Measurements from ENCODE around the gene ITGA7. TPM values are rescaled to one million over a fixed set of nuclear protein-coding genes. Genes with fewer than 3 reads are reported as not detected.
A peak's percentile ranks its signal among the peaks of the same experiment; 100 is the strongest.

The ITGA7 gene
- total RNA-seq, 8 experiments from 2014 or later = 0.92 to 26.2 (median 12.3) TPM

GRCh38 chr12:55700255-55701018 lies 7.3 kb downstream of the ITGA7 start:
- Histone ChIP-seq H3K4me3 (no peak overlapping the region), H3K27ac (no peak overlapping the region), H3K4me1 (replicated peaks in 1 of 2) (peaks cover 0 to 3% of the 10 kb centered on the region in 2 donors)
- WGBS, 10 experiments = 50 to 88% (median 82%) methylated on average over 1 to 6 of the region's 21 CpGs; no CpG with 5 or more reads in 7 of the 10 experiments
- in situ Hi-C loops (cut with MboI; ENCODE audit: low pct_unique_long_range_greater_than_20kb in 2 of 9, low sequenced_read_pairs in 9 of 9, unreplicated experiment in 9 of 9) = no loop called here
- peak in 2 of 8 experiments; percentile 50 to 52 for ATAC-seq (replicated peaks in 6 of 8)

GRCh38 chr12:55699471-55700055 lies 8.1 kb downstream of the ITGA7 start:
- ATAC-seq (replicated peaks in 6 of 8) = no peak
- Histone ChIP-seq H3K4me3 (no peak overlapping the region), H3K27ac (no peak overlapping the region), H3K4me1 (replicated peaks in 1 of 2) (no peaks in the 10 kb centered on the region)
- WGBS, 10 experiments = 0 to 67% (median 63%) methylated on average over 1 to 4 of the region's 5 CpGs; no CpG with 5 or more reads in 7 of the 10 experiments
- in situ Hi-C loops (cut with MboI; ENCODE audit: low pct_unique_long_range_greater_than_20kb in 2 of 9, low sequenced_read_pairs in 9 of 9, unreplicated experiment in 9 of 9) = no loop called here

DNA sequence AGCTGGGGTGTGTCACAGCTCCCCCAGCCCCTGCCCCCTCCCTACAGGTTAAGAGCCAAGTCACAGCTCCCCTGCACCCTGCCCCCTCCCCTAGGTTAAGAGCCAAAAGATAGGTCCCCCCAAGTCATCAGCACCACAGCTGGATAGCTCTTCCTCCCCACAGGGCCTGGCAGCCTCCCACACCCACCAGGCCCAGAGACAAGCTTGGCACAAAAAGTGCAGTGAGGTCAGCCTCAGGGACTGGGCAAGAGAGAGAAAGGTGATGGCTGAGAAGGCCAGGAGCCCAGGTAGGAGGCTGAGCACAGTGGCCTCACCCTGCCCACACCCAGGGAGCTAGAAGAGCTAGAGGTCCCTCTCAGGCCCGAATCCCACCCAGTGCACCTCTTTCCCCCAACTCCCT lies 8.7 kb downstream of the ITGA7 start:
- ATAC-seq (replicated peaks in 6 of 8) = no peak
- Histone ChIP-seq H3K27ac (no peak overlapping the region), H3K4me3 (no peak overlapping the region), H3K4me1 (replicated peaks in 1 of 2) (no peaks in the 10 kb centered on the region)
- in situ Hi-C loops (cut with MboI; ENCODE audit: low pct_unique_long_range_greater_than_20kb in 2 of 9, low sequenced_read_pairs in 9 of 9, unreplicated experiment in 9 of 9) = no loop called here
- 20% methylated on average over 1 of the region's 1 CpG; no CpG with 5 or more reads in 9 of the 10 experiments for WGBS, 10 experiments

DNA sequence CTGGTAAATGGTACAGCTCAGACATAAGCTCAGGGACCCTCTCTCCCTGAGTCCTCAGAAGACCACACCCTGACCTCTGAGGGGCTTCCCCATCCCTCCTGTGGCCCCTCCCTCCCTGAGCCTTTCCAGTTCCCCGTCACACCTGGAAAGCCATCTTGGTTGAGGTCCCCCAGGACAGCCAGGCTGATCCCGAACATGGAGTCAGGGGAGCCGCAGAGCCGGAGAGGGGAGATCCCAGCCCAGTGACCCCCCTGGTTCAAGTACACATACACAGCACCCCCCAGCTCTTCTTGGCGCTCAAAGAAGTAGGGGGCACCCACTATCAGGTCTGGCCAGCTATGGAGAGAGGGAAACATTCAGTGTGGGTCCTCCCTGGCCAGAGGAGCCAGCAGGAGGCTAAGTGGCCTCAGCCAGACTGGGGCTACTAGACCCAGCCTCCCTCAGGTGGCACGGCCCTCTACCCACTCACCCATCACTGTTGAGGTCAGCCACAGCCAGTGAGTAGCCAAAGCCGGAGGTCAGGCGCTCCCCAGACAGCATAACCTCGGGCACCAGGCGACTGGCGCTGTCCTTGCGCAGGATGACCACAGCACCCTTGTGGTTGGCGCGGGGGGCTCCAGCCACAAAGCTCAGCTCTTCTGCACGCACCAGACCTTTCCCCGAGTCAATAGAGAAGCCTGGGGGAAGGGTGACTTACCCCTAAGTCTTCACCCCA lies 9.3 kb downstream of the ITGA7 start:
- Histone ChIP-seq H3K27ac (no peak overlapping the region), H3K4me3 (no peak overlapping the region), H3K4me1 (replicated peaks in 1 of 2) (no peaks in the 10 kb centered on the region)
- ATAC-seq (replicated peaks in 6 of 8) = no peak
- WGBS, 10 experiments = 76 to 93% (median 78%) methylated on average over 3 to 5 of the region's 16 CpGs; no CpG with 5 or more reads in 7 of the 10 experiments
- in situ Hi-C loops (cut with MboI; ENCODE audit: low pct_unique_long_range_greater_than_20kb in 2 of 9, low sequenced_read_pairs in 9 of 9, unreplicated experiment in 9 of 9) = no loop called here

DNA sequence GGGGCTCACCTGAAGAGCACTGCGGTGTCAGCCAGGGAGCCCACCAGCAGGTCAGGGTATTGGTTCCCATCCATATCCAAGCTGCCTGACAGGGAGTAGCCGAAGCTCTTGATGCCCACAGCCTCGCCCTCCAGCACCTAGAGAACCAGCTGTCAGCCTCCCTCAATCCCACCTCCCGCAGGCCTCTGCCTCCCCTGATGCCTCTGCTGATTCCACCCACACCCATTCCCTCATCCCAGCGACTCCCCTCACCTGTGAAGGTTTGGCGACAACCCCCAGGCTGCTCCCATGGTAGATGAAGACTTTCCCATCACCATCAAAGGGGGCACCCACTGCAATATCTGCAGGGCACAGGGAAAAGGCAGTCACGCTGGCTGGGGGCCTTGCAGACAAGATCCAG lies 10.0 kb downstream of the ITGA7 start:
- Histone ChIP-seq H3K4me1 (replicated peaks in 1 of 2) (no peaks in the 10 kb centered on the region), H3K27ac (no peak overlapping the region), H3K4me3 (no peak overlapping the region)
- in situ Hi-C loops (cut with MboI; ENCODE audit: low pct_unique_long_range_greater_than_20kb in 2 of 9, low sequenced_read_pairs in 9 of 9, unreplicated experiment in 9 of 9) = no loop called here
- no peak for ATAC-seq (replicated peaks in 6 of 8)
- 40 to 100% (median 84%) methylated on average over 1 of the region's 7 CpGs; no CpG with 5 or more reads in 6 of the 10 experiments for WGBS, 10 experiments

DNA sequence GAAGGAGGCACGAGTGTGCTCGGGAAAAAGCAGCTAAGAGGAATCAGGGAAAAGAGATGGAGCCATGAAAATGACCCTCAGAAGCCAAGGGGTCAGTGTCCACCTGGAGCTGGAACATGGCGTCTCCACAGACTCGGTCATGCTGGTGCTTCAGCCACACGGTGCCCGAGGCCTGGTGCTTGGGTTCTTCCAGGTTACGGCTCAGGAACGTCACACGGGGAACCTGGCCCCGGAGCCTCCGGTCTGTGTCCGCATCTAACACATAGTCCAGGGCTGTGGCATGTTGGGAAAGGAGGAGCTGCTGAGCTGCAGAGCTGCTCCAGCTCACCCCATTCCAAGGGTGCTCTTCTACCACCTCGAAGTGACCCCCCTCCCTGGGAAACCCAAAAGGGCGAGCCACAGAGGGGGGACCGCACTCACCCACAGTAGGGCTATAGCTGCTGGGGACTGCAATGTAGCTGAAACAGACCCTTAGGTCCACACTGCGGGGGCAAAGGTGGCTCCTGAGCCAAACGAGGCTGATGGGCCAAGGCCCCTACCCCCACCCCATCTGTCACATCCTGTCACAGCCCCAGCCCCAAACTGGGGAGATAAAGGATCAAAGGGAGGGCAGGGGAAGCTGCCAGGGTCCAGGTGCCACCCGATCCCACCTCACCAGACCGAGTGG lies 10.8 kb downstream of the ITGA7 start:
- H3K27ac ChIP-seq = no peak overlapping the region
- WGBS, 10 experiments = 27 to 100% (median 77%) methylated on average over 2 to 7 of the region's 19 CpGs; no CpG with 5 or more reads in 2 of the 10 experiments
- no peak overlapping the region for H3K4me3 ChIP-seq
- H3K4me1 ChIP-seq (replicated peaks in 1 of 2) = no peaks in the 10 kb centered on the region
- no peak for ATAC-seq (replicated peaks in 6 of 8)
- in situ Hi-C loops (cut with MboI; ENCODE audit: low pct_unique_long_range_greater_than_20kb in 2 of 9, low sequenced_read_pairs in 9 of 9, unreplicated experiment in 9 of 9) = no loop called here

- Histone ChIP-seq H3K4me3 (no peak overlapping the region), H3K27ac (no peak overlapping the region), H3K4me1 (replicated peaks in 1 of 2) (no peaks in the 10 kb centered on the region)
- no peak for ATAC-seq (replicated peaks in 6 of 8)
- in situ Hi-C loops (cut with MboI; ENCODE audit: low pct_unique_long_range_greater_than_20kb in 2 of 9, low sequenced_read_pairs in 9 of 9, unreplicated experiment in 9 of 9) = no loop called here
- 0 to 100% (median 81%) methylated on average over 1 to 5 of the region's 6 CpGs; no CpG with 5 or more reads in 4 of the 10 experiments for WGBS, 10 experiments
These were observed 11.6 kb downstream of the ITGA7 start for GRCh38 chr12:55696141-55696540.

DNA sequence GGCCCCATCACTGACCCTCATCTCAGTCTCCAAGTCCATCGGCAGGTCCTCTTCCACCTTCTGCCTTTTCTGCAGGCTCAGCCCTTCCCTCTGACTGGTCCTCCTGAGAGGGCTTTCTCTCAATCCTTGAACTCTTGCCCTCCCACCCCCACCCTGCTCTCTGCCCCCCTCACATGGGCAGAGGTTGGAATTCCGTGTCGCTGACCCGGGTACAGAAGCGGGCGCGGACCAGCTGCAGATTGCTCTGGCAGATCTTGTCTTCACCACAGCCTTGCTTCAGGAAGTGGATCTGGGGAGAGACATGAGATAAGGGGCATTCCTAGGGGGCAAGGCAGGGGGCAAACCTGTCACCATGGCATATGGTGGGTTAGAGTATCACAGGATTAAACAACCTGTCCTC lies 12.4 kb downstream of the ITGA7 start:
- H3K4me3 ChIP-seq = no peak overlapping the region
- no peaks in the 10 kb centered on the region for H3K4me1 ChIP-seq (replicated peaks in 1 of 2)
- in situ Hi-C loops (cut with MboI; ENCODE audit: low pct_unique_long_range_greater_than_20kb in 2 of 9, low sequenced_read_pairs in 9 of 9, unreplicated experiment in 9 of 9) = no loop called here
- 80 to 100% methylated on average over 1 to 6 of the region's 7 CpGs; no CpG with 5 or more reads in 8 of the 10 experiments for WGBS, 10 experiments
- ATAC-seq (replicated peaks in 6 of 8) = no peak
- H3K27ac ChIP-seq = no peak overlapping the region

- in situ Hi-C loops (cut with MboI; ENCODE audit: low pct_unique_long_range_greater_than_20kb in 2 of 9, low sequenced_read_pairs in 9 of 9, unreplicated experiment in 9 of 9) = no loop called here
- H3K27ac ChIP-seq = no peak overlapping the region
- ATAC-seq (replicated peaks in 6 of 8) = no peak
- no CpG with 5 or more reads among the region's 4 CpGs for WGBS, 10 experiments
- H3K4me3 ChIP-seq = no peak overlapping the region
- no peaks in the 10 kb centered on the region for H3K4me1 ChIP-seq (replicated peaks in 1 of 2)
These were observed 13.1 kb downstream of the ITGA7 start for GRCh38 chr12:55694651-55695050.

- Histone ChIP-seq H3K4me3 (no peak overlapping the region), H3K4me1 (replicated peaks in 1 of 2) (no peaks in the 10 kb centered on the region), H3K27ac (no peak overlapping the region)
- WGBS, 10 experiments = 80 to 100% (median 96%) methylated on average over 2 to 5 of the region's 7 CpGs; no CpG with 5 or more reads in 5 of the 10 experiments
- in situ Hi-C loops (cut with MboI; ENCODE audit: low pct_unique_long_range_greater_than_20kb in 2 of 9, low sequenced_read_pairs in 9 of 9, unreplicated experiment in 9 of 9) = no loop called here
- ATAC-seq (replicated peaks in 6 of 8) = no peak
These were observed 13.6 kb downstream of the ITGA7 start for GRCh38 chr12:55694188-55694515.

- no peaks in the 10 kb centered on the region for H3K4me1 ChIP-seq (replicated peaks in 1 of 2)
- 20 to 94% (median 82%) methylated on average over 1 to 4 of the region's 7 CpGs; no CpG with 5 or more reads in 3 of the 10 experiments for WGBS, 10 experiments
- in situ Hi-C loops (cut with MboI; ENCODE audit: low pct_unique_long_range_greater_than_20kb in 2 of 9, low sequenced_read_pairs in 9 of 9, unreplicated experiment in 9 of 9) = no loop called here
- no peak for ATAC-seq (replicated peaks in 6 of 8)
- no peak overlapping the region for H3K27ac ChIP-seq
- no peak overlapping the region for H3K4me3 ChIP-seq
These were observed 14.1 kb downstream of the ITGA7 start for GRCh38 chr12:55693323-55694187.

- 50 to 92% (median 88%) methylated on average over 1 to 4 of the region's 12 CpGs; no CpG with 5 or more reads in 7 of the 10 experiments for whole genome bisulfite sequencing, 10 experiments
- H3K4me3 ChIP-seq = no peak overlapping the region
These were observed 14.9 kb downstream of the ITGA7 start for GRCh38 chr12:55692631-55693322.

More at GRCh38 chr12:55692631-55693322, 14.9 kb downstream of the ITGA7 start:
- no peak for ATAC-seq (replicated peaks in 6 of 8)
- Histone ChIP-seq H3K27ac (no peak overlapping the region), H3K4me1 (replicated peaks in 1 of 2) (no peaks in the 10 kb centered on the region)
- in situ Hi-C loops (cut with MboI; ENCODE audit: low pct_unique_long_range_greater_than_20kb in 2 of 9, low sequenced_read_pairs in 9 of 9, unreplicated experiment in 9 of 9) = no loop called here
